GM18519 (cell line): ENCODE results near the gene BCL6.
"Not testable (repeated sequence)": the region's sequence is repeated elsewhere in the genome, so short reads cannot be mapped to it uniquely, and the experiment has no call there.

ENCODE experiments used
- ATAC-seq: cut with Tn5 transposase; IDR thresholded peaks from one replicate; pipeline ENCODE4 v1.9.1; 2021; ENCODE audit warnings: mild to moderate bottlenecking, moderate library complexity; ENCODE audit not compliant: unreplicated experiment, low FRiP score

Gene BCL6

GRCh38 chr3:187684880-187685279 is 60.4 kb downstream of the BCL6 start:
- no peak for ATAC-seq

GRCh38 chr3:187684444-187684843 is 60.8 kb downstream of the BCL6 start:
- ATAC-seq: no peak

GRCh38 chr3:187681756-187682155 is 63.5 kb downstream of the BCL6 start:
- ATAC-seq: not testable (repeated sequence)

GRCh38 chr3:187679638-187680396 is 65.5 kb downstream of the BCL6 start:
- ATAC-seq: no peak

- no peak for ATAC-seq
These were observed 66.5 kb downstream of the BCL6 start for GRCh38 chr3:187678726-187679268.

- ATAC-seq: no peak
These were observed 67.7 kb downstream of the BCL6 start for GRCh38 chr3:187677604-187678003.

GRCh38 chr3:187673012-187673411 is 72.3 kb downstream of the BCL6 start:
- ATAC-seq: no peak
